CD4-positive, CD25-positive, alpha-beta regulatory T cell (primary cell): ENCODE data around the gene SSR1. TPM values are rescaled to one million over a fixed set of nuclear protein-coding genes. Genes with fewer than 3 reads are reported as not detected.
"Not testable (repeated sequence)": the region's sequence is repeated elsewhere in the genome, so short reads cannot be mapped to it uniquely, and the experiment has no call there.

Source experiments
- ATAC-seq, 2 donors: fragments of 150-1000 bp; cut with Tn5 transposase; one replicate each; pipeline ENCODE4 v1.10.0; 2021; ENCODE audit warnings: low read depth in 2 of 2, moderate number of reproducible peaks in 2 of 2, moderate library complexity in 1 of 2
- DNase-seq, 3 donors: peaks; one replicate each; pipeline versions ENCODE4 v3.0.0 to v3.0.0-alpha.2; 2012 to 2022; ENCODE audit warnings: mixed read lengths in 1 of 3
- H3K27ac ChIP-seq: one replicate; pipeline ENCODE4 v1.7.0; 2013; ENCODE audit warnings: mild to moderate bottlenecking, low read length; ENCODE audit not compliant: insufficient read depth, poor library complexity, severe bottlenecking
- H3K27me3 ChIP-seq: one replicate; pipeline ENCODE4 v1.7.0; 2013; ENCODE audit warnings: low read length; ENCODE audit not compliant: control insufficient read depth, insufficient read depth
- H3K36me3 ChIP-seq: one replicate; pipeline ENCODE4 v1.7.0; 2013; ENCODE audit warnings: mild to moderate bottlenecking, low read length, moderate library complexity; ENCODE audit not compliant: control insufficient read depth, insufficient read depth
- H3K4me1 ChIP-seq: 2 replicates; pipeline ENCODE4 v1.7.0; 2013; ENCODE audit warnings: mild to moderate bottlenecking, low read length; ENCODE audit not compliant: insufficient read depth, control insufficient read depth, poor library complexity, severe bottlenecking
- H3K4me3 ChIP-seq: one replicate; pipeline ENCODE4 v1.7.0; 2013; ENCODE audit warnings: low read depth, mild to moderate bottlenecking, low read length, moderate library complexity
- H3K9me3 ChIP-seq, 2 experiments: 1 replicate in 1 of 2; 2 replicates in 1 of 2; pipeline ENCODE4 v1.7.0; 2013; ENCODE audit warnings: low read length in 2 of 2, mild to moderate bottlenecking in 1 of 2, moderate library complexity in 1 of 2; ENCODE audit not compliant: control insufficient read depth in 2 of 2
- H3K27ac Mint-ChIP-seq, 3 donors: one replicate each; pipeline ENCODE4 v1.8.0; 2020 to 2022; ENCODE audit warnings: mild to moderate bottlenecking in 3 of 3, mixed read lengths in 3 of 3, moderate library complexity in 2 of 3
- H3K27me3 Mint-ChIP-seq: one replicate; pipeline ENCODE4 v1.8.0; 2022; ENCODE audit warnings: mild to moderate bottlenecking, mixed read lengths
- H3K36me3 Mint-ChIP-seq: one replicate; pipeline ENCODE4 v1.8.0; 2020; ENCODE audit warnings: mixed read lengths
- H3K4me1 Mint-ChIP-seq, 4 donors: one replicate each; pipeline ENCODE4 v1.8.0; 2020 to 2022; ENCODE audit warnings: mixed read lengths in 4 of 4, mild to moderate bottlenecking in 1 of 4
- H3K4me3 Mint-ChIP-seq, 4 donors: one replicate each; pipeline ENCODE4 v1.8.0; 2020 to 2022; ENCODE audit warnings: mild to moderate bottlenecking in 4 of 4, mixed read lengths in 4 of 4, moderate library complexity in 3 of 4
- H3K9me3 Mint-ChIP-seq, 7 donors: one replicate each; pipeline ENCODE4 v1.8.0; 2020 to 2022; ENCODE audit warnings: mixed read lengths in 7 of 7, mild to moderate bottlenecking in 3 of 7, moderate library complexity in 2 of 7
- polyA plus RNA-seq, 4 donors: library from polyadenylated mRNA; unstranded; fragments of 300-500 nt; fragmentation: Illumina TruSeq; gene quantifications; one replicate each; pipeline ENCODE4 v1.2.3, GENCODE V29; 2021
- total RNA-seq: library from RNA; stranded (reverse); gene quantifications from one replicate; pipeline ENCODE4 v1.2.3, GENCODE V29; 2022

The SSR1 gene
- total and polyA plus RNA-seq, 5 donors from 2014 or later: 81.0 to 207 (median 164) TPM

GRCh38 chr6:7264686-7265384, 48.2 kb downstream of the SSR1 start:
- Histone ChIP-seq H3K4me1 (peaks cover 12% of the 10 kb centered on the region), H3K4me3 (no peak overlapping the region), H3K9me3 (no peaks in the 10 kb centered on the region), H3K27ac (no peak overlapping the region), H3K27me3 (peaks cover 3% of the 10 kb centered on the region), H3K36me3 (no peaks in the 10 kb centered on the region)
- H3K9me3 Mint-ChIP-seq: peaks cover 0 to 7% (median 0%) of the 10 kb centered on the region in 7 donors
- ATAC-seq (no peak), DNase-seq (no peak)
- peaks cover 5 to 18% (median 9%) of the 10 kb centered on the region in 4 donors for H3K4me1 Mint-ChIP-seq
- H3K4me3 Mint-ChIP-seq: peak overlapping the region in 1 of 4 donors; percentile 18
- H3K27me3 Mint-ChIP-seq: peaks cover 25% of the 10 kb centered on the region
- no peak overlapping the region for H3K27ac Mint-ChIP-seq
- H3K36me3 Mint-ChIP-seq: peaks cover 3% of the 10 kb centered on the region

GRCh38 chr6:7264041-7264440, 49.0 kb downstream of the SSR1 start:
- DNase-seq (no peak), ATAC-seq (no peak)
- Mint-ChIP-seq H3K4me1 (peaks cover 5 to 22% (median 9%) of the 10 kb centered on the region in 4 donors), H3K27ac (no peak overlapping the region), H3K9me3 (peaks cover 0 to 7% (median 0%) of the 10 kb centered on the region in 7 donors), H3K36me3 (peaks cover 3% of the 10 kb centered on the region), H3K4me3 (no peak overlapping the region), H3K27me3 (peaks cover 33% of the 10 kb centered on the region)
- Histone ChIP-seq H3K36me3 (no peaks in the 10 kb centered on the region), H3K27me3 (peaks cover 3% of the 10 kb centered on the region), H3K4me3 (no peak overlapping the region), H3K27ac (no peak overlapping the region), H3K4me1 (peaks cover 12% of the 10 kb centered on the region), H3K9me3 (no peaks in the 10 kb centered on the region)

- Mint-ChIP-seq H3K27me3 (peaks cover 37% of the 10 kb centered on the region), H3K4me1 (peaks cover 5 to 22% (median 9%) of the 10 kb centered on the region in 4 donors)
- not testable (repeated sequence) for H3K27ac ChIP-seq, H3K27me3 ChIP-seq, H3K36me3 Mint-ChIP-seq, H3K9me3 ChIP-seq, H3K27ac Mint-ChIP-seq, H3K36me3 ChIP-seq, H3K9me3 Mint-ChIP-seq, DNase-seq, ATAC-seq, H3K4me3 ChIP-seq, H3K4me3 Mint-ChIP-seq
- H3K4me1 ChIP-seq: peaks cover 12% of the 10 kb centered on the region
Observed at GRCh38 chr6:7263519-7263805, 49.5 kb downstream of the SSR1 start.

- Mint-ChIP-seq H3K4me3 (peak overlapping the region in 2 of 4 donors; percentile 2 to 89), H3K4me1 (peaks cover 5 to 22% (median 9%) of the 10 kb centered on the region in 4 donors), H3K27me3 (peaks cover 39% of the 10 kb centered on the region), H3K9me3 (peaks cover 0 to 7% (median 0%) of the 10 kb centered on the region in 7 donors), H3K36me3 (no peaks in the 10 kb centered on the region), H3K27ac (no peak overlapping the region)
- no peaks in the 10 kb centered on the region for H3K36me3 ChIP-seq
- peaks cover 3% of the 10 kb centered on the region for H3K27me3 ChIP-seq
- H3K9me3 ChIP-seq: no peaks in the 10 kb centered on the region
- no peak overlapping the region for H3K27ac ChIP-seq
- DNase-seq (no peak), ATAC-seq (no peak)
- peaks cover 12% of the 10 kb centered on the region for H3K4me1 ChIP-seq
- H3K4me3 ChIP-seq: no peak overlapping the region
Observed at GRCh38 chr6:7262746-7263518, 50.1 kb downstream of the SSR1 start.

- Histone ChIP-seq H3K4me1 (peaks cover 12% of the 10 kb centered on the region), H3K36me3 (no peaks in the 10 kb centered on the region), H3K4me3 (no peak overlapping the region), H3K27me3 (peaks cover 3% of the 10 kb centered on the region), H3K27ac (no peak overlapping the region), H3K9me3 (no peaks in the 10 kb centered on the region)
- ATAC-seq: no peak
- Mint-ChIP-seq H3K9me3 (peaks cover 0 to 7% (median 0%) of the 10 kb centered on the region in 7 donors), H3K27ac (no peak overlapping the region), H3K4me3 (peak overlapping the region; percentile 2 to 89 (median 81)), H3K27me3 (peaks cover 39% of the 10 kb centered on the region), H3K4me1 (peaks cover 5 to 22% (median 9%) of the 10 kb centered on the region in 4 donors), H3K36me3 (no peaks in the 10 kb centered on the region)
- DNase-seq: no peak
Observed at GRCh38 chr6:7261852-7262461, 51.0 kb downstream of the SSR1 start.

- H3K27ac ChIP-seq: no peak overlapping the region
Observed at GRCh38 chr6:7261032-7261841, 51.8 kb downstream of the SSR1 start.

More at GRCh38 chr6:7261032-7261841, 51.8 kb downstream of the SSR1 start:
- ATAC-seq (peak; percentile 47 to 59), DNase-seq (peak in 1 of 3 donors; percentile 50)
- Mint-ChIP-seq H3K36me3 (no peaks in the 10 kb centered on the region), H3K4me1 (peaks cover 5 to 22% (median 9%) of the 10 kb centered on the region in 4 donors), H3K27ac (peak overlapping the region in 2 of 3 donors; percentile 47 to 86), H3K4me3 (peak overlapping the region; percentile 66 to 89 (median 82)), H3K27me3 (peaks cover 41% of the 10 kb centered on the region), H3K9me3 (peaks cover 0 to 11% (median 0%) of the 10 kb centered on the region in 7 donors)
- no peaks in the 10 kb centered on the region for H3K36me3 ChIP-seq
- H3K4me1 ChIP-seq: peaks cover 12% of the 10 kb centered on the region
- H3K27me3 ChIP-seq: peaks cover 3% of the 10 kb centered on the region
- peak overlapping the region; percentile 6 for H3K4me3 ChIP-seq
- H3K9me3 ChIP-seq: no peaks in the 10 kb centered on the region
